Measurements from ENCODE around the gene VIPR1.

The VIPR1 gene, protein sequence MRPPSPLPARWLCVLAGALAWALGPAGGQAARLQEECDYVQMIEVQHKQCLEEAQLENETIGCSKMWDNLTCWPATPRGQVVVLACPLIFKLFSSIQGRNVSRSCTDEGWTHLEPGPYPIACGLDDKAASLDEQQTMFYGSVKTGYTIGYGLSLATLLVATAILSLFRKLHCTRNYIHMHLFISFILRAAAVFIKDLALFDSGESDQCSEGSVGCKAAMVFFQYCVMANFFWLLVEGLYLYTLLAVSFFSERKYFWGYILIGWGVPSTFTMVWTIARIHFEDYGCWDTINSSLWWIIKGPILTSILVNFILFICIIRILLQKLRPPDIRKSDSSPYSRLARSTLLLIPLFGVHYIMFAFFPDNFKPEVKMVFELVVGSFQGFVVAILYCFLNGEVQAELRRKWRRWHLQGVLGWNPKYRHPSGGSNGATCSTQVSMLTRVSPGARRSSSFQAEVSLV

DNA sequence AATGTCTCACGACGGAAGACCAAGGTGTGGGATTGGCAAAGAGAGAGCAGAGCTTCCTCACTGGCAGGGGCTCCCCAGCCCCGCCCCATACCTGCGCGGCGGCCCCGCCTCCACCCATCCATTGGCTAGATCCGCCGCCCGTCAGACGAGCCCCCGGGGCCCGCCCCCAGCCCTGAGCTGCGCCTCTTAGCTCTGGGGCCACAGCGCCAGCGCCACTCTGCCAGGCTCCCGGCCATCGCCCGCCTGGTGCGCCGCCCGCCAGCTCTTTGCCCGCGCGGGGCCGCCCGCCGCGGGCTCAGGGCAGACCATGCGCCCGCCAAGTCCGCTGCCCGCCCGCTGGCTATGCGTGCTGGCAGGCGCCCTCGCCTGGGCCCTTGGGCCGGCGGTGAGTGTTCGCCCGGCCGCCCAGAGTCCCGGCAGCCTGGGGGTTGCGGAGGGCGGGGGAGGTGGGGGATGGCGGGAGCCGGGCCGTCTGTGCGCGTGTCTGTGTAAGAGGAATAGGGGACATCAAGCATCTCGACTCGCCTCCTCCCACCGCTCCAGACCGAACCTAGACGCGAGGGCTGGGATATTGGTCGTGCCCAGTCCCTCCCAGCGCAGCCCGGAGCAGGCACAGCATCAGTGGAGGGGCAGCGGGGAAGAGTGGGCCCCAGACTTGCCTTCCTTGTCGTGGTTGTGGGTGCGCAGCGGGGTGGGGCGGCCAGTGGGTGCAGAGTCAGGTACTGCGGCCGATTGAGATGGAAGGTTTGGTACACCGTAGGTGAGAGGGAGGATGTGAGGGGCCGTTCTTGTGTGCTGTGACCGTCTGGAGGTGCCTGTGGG is at the start of gene VIPR1:
Gene VIPR1, plus strand, starts transcription at position 215 of the 822 bp plus-strand sequence. Its CDS starts 93 bp downstream, at position 308.
- DNase-seq, result peak; percentile 93

DNA sequence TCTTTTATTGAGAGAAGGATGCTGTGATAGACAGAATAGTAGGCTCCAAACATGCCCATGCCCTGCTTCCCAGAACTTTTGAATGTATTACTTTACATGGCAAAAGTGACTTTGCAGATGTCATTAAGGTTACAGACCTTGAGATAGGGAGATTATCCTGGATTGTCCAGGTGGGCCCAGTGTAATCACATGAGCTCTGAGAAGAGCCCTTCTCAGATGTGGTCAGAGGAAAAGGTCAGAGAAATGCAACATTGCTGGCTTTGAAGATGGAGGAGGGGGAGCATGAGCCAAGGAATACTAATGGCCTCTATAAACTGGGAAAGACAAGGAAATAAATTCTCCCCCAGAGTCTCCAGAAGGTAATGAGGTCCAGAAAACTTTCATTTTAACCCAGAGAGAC is 46.2 kb upstream of the VIPR1 start:
- no peak for DNase-seq

DNA sequence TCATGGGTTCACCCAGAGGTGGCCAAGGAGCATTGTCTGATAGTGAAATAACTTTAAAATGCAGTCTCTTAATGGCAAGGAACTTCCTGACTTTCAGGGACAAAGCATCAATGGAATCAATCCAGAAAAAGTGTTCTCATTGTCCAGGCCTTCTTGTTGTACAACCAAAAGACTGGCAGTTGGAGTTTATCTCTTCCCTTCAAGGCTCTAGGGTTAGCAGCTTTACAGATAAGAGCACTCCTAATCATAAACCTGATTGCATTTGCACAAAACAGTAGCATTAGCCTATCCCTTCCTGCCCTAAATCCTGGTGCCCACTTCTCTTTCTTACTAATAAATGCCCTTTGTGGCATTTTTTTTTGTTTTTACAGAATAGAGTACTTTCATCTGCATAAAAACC is 43.3 kb upstream of the VIPR1 start:
- no peak for DNase-seq

DNA sequence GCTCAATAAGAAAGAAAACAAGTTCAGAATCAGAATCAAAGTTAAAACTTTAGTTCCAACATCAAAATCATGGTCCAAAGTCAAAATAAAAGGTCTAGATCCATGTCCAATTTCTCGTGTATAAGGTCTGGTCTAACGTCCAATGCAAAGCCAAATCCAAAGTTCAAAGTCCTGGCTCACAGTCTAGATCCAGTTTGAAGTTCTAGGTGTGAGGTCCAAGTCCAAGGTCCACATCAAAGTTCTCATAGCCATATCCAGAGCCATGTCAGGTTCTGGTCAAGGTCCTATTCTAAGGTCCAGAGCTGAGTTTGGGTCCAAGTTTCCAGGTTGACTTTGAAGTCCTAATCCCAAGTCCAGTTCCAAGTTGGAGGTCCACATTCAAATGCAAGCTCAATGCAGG is 40.7 kb upstream of the VIPR1 start:
- DNase-seq, result no peak

DNA sequence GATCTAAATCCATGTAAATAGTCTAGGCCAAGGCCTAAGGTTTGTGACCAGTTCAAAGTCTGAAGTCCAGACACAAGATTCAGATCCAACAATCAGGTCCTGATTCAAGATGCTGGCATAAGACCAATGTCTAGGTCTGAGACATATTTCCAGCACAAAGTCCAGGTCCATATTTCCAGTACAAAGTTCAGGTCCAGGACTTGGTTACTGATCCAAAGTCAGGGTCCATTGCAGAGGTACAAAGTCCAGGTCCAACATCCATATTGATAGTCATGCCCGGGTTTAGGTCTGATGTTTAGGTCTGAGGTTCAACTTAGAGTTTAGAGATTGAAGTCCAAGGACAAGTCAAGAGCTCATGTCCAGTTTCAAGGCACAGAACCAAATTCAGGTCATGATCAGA is 39.4 kb upstream of the VIPR1 start:
- no peak for DNase-seq

DNA sequence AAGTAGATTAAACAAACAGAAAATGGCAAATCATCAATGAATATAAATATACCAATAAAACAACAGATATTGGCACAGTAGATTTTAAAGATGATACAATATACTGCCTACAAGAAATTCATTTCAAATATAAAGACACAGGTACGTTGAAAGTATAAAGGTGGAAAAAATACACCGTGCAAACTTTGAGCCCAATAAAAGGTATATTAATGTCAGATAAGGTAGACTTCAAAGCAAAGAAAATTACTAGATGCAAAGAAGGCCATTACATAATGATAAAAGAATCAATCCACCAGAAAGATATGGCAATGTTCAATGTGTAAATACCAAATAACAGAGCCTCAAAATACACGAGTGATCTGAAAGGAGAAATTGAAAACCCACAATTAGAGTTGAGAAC is 34.3 kb upstream of the VIPR1 start:
- DNase-seq, result no peak

DNA sequence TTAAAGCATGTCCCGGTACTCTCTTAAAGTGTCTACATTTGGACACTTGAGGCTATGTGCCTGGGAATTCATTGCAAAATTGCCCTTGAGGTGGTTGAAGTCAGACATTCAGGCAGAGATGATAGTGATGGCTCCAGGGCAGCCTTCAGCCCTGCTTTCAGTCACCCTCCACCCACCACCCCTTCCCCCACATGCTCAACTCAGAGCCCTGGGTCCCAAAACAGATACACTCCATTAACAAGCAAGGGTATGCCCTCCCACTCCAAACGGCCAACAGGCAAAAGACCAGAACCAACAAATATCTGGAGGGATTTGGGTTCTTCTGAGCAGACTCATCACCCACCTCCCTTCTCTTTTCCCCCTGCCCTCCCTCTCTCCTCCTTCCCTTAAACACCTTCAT is 29.9 kb upstream of the VIPR1 start:
- no peak for DNase-seq

DNA sequence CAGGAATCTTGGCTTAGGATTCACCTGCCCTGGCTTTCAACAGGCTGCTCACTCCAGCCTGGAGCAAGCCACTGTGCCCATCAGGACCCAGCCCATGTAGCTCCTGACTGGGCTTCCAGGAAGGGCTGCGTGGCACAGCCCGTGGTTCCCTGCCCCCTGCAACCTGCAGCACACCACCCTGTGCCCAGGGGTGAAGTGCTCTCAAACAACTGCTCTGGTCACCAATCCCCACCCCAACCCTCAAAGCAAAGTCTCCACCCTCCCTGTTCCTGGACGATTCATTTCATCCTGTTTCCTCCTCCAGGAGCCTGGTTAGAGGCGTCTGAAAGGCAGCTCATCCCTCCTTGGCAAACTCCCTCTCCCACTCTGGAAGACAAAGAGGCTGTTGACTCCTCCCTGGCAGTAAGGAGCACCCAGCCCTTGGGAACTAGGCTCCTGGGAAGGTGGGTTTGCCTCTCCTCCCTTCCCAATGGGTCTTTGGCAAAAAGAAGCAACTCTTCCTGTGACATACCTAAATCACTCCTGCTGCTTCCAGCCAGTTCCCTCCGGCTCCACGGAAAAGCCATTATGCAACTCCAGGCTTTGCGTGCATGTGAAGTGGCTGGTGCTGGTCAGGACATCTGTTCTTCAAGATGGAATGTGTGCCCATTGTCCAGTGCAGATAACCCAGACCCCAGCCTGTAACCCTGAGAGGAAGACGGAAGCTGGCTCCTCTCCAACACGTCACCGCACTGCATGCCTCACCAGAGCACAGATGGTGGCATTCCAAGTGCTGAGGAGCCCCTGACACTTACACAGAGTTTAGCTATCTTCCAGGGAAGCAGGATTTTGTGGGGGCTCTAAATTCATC is 29.1 kb upstream of the VIPR1 start:
- DNase-seq, result no peak

DNA sequence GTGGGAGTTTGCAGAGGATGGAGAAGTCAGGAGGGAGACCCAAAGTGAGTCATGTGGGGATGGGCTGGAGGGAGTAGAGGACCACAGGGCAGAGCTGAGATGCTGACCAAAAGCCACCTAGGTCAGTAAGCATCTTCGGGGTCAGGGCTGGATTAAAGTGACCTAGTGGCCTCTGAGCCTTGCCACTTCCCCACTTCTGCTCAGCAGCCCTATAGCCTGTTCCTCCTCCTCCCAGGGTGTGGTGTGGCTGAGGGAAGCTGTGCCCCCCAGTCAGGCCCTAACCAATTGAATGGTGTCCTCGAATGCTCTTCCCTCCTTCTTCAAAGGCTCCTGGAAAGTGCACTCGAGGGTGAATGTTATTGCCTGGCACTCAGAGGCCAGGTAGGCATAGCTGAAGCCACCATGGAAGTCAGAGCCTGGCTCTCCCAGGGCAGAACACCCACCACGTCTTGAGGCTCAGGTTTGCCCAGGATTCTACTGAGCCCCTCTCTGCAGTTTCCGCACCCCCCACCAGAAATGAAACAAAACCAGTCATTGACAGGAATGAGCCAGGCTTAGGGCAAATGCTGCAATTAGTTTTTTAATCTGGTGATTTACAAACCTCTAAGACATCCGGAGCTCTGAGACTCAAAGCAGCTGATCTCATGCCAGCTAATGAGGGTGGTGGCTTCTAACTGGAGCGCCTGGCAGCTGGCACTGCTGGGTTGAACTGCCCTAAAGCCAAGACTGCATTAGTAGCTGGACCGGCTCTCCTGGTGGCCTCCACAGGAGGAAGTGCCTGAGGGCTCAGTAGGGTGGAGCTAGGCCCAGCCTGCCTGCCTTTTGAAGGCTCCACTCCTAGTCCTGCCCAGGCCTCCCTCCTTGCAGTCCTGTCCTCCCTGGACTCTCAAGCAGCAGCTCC is 26.0 kb upstream of the VIPR1 start:
- DNase-seq, result no peak

DNA sequence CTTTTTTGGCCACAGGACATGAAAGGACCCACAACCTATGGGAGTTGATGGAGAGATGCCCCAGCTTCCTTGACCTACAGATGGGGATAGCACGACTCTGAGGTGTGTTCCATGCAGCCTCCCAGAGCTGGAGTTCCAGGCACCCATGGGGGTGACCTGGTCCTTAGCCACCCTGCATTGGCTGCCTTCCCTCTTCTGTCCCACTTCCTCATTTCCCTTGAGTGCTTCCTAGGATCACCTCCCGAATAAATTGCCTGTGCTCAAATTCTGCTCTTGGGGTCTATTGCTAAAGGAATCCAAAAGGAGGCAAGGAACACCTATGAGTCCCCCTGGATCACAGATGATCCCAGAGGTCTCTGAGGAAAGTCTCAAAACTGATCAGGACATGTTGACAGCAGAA is 24.7 kb upstream of the VIPR1 start:
- no peak for DNase-seq

DNA sequence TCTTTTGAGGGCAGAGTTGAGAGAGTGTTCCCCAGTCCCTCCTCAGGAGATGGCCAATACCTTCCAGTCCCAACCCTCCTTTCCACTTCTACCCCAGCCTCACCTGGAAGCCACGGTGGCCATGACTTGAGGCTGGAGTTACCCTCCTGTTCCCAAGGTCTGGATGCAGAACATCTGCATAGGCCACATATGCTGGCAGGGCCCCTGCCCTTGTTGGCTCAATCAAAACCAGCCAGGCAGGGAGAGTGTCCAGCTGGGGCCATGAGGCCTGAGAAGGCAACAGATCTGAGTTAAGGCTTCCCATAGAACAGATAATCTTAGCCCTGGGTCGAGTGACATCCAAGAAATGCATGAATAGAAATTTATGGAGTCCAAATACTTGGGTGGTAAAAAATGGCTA is 23.6 kb upstream of the VIPR1 start:
- DNase-seq, result no peak

DNA sequence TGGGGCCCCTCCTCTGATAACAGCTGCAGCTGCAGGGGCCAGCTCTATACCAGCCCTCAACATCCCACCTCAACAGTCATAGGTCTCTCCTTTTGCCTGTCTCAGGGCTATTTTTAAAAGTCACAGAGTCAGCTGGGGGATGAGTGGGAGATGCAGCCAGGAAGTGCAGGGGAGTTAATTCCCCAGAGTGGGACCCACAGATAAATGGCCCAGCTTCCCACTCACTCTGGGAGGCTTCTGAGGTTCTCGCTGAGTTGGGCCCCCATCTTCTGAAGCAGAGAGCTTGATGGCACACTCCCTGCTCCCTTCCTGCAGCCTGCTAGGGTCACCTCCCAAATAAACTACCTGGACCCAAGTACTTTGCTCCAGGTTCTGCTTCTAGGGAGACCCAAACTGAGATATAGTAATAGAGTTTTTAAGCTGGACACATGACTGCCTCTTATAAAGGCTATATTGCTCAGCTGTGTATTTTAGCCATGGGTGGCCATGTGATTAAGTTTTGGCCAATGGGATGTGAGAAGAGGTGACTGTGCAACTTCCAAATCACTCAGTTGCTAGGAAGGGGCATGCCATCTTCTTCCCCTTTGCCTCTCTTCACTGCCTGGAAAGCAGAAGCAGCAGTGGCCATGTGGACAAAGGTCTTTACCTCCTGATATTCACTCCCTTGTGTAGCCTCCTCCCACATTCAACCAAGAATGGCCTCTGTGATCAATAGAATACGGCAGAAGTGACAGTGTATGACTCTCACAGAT is 15.5 kb upstream of the VIPR1 start:
- no peak for DNase-seq

DNA sequence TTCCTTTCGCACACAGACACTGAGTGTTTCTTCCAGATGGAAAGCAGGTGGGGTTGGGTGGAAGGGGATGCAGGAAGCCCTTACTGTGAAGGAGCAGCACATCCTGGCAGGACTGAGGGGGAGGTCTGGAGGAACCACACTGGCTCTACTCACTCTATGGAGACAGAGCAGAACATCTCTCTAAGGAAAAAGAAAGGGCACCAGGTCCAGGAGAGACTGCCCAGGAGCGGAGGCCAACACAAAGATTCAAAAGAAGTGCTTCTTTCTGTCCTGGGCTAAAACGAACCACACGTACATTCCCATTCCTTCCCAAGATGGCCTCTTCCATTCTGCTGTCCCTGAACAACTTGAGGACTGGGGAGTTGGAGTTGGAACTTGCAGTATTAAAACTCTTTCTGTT is 13.8 kb upstream of the VIPR1 start:
- no peak for DNase-seq

DNA sequence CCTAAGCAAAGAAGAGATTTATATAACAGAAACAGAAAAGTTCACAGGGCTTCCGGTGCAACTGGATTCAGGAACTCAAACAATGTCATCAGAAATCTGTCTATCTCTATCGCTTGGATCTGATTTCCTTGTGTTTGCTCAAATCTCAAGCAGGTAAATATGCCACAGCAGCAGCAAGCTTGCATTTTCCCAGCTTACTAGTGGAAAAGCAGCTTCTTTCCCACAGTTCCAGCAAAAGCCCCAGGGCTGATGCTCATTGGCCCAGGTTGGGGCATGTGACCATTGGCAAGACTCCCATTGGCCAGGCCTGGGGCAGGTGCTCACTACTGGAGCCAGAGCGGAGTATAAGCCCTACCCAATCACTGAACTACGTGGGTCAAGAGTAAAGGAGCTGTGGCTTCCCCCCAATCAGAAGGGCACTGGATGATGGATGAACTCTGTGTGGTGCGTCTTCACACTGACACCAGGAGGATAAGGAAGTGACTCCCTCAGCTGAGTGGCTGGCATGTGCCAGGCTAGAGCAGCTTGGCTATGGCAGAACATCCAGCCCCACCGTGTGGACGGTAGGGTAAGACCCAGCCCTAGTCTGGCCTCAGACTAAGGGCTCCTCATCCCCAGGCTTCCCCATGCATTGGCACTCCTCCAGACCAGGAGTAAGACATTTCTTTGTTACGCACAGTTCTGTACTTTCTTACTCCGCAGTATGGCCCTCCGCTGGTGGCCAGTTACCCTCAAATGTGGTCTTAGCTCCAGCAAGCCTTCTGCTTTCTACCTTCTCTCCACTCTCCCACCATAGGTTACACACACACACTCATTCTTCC is 13.1 kb upstream of the VIPR1 start:
- no peak for DNase-seq

DNA sequence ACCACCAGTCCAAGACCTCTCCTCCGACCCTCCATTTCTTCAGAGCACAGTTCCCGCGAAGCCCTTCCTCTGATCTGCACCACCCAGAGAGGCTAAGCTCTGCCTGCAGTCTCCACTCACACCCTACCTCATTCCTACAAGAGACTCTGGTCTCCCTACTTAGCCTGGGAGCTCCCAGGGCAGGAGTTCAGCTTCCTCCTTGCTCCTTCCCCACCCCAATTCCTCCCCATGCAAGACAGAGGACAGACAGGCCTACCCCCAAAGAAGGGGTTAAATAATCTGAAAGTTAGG is 12.6 kb upstream of the VIPR1 start:
- DNase-seq, result peak; percentile 23

DNA sequence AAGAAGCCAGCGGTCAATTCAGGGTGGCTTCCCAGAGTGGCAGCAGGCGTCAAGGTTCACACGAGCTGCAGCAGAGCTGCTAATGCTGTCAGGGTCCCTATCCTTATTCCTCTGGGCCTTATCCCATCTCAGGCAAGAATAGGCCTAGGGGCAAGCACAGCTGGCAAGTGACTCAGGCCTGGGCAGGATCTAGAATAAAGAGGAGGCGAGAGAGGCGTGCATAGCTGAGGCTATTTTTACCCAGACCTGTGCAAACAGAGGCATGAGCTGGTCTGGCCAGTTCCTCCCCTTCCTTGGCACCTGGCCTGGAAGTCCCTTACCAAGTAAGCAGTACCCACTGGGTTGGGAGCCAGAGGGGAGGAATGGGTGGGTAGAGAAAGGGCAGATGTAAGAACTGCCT is 12.2 kb upstream of the VIPR1 start:
- DNase-seq, result peak; percentile 22

DNA sequence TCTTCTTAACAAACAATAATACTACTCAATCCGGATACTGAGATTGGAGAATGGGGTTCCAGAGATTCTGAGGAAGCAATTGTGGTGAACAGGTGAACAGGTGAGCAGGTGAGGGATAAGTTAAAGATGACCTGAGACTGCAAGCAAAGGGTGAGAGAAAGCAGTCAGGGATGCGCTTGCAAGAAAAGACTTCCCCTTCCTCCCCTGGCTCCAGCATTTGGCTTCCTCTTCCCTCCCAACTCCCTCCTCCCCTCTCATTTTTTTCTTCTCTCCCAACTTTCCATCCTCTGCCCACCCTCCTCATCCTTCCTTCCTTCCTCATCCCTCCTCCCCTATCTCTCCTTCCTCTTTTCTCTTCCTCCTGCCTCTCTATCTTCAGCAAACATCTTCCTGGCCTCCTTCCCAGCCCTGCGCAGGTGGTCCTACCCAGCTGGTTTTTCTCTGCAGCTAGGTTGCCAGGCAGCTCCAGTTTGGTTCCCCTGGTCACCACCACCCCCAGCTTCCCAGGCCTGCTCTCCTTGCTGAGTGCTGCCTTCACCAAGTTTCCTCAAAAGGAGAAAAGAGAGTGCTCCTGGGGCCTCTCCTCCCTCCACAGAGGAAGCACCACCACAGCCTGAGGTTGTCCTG is 10.4 kb upstream of the VIPR1 start:
- DNase-seq, result peak; percentile 6

DNA sequence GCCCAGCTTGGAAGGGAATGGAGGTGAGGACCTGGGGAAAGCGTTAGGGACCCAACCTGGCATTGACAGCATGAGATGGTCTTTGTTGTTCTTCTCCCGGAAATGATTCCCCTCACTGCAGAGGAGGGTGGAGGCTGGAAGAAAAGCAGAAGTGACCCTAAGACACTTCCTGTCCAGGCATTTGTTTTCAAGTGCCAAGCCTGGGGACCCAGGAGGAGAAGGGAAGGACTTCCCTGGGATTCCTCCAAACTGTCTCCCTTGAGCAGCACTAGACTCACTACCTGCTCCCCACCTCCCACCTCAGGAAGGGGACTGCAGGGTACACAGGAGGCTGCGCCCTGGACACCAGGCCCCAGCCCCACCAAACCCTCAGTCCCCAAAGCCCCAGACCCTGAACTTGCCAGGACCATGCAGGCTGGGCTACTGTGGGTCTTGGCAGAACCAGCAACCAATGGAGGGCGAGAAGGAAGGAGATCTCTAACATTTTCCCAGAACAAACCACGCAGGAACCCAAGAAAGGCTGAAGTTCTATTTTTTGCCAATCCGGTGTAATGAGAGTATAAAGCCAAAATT is 9.8 kb upstream of the VIPR1 start:
- peak; percentile 3 for DNase-seq

DNA sequence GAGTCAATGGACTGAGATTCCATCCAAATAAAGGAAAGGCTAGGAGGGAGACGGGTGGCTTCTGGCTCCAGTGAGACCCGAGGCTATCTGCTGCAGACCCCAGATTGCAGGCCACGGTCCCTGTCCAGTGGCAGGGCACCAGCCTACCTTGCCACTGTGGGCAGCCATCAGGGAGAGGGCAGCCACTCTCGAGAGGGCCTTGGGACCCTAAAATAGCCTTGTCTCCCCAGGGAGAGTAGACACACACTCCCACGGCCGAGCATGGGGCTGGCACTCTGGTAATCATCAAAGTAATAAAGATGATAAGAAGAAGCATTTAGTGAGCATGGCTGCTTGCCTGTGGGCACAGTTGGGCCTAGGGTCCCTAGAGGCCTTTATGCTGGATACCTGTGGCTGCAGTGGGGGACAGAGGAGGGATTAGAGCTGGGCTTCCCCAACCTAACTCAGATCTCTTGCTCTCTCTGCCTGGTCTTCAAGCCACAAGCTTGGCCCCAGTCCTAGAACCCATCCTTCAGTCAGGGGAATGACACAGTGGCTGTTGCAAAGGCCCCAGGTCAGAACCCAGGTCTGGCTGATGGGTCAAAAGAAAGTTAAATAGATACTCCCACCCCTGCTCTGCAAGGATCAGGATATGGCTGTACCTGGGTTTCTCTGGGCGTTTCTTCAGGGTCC is 9.2 kb upstream of the VIPR1 start:
- peak; percentile 30 for DNase-seq

Data from activated CD8-positive, alpha-beta memory T cell treated with anti-CD3 and anti-CD28 coated beads, Interleukin-2, amount 50 U/mL, for 48 hours (primary cell).